ENCODE measurements around the gene PLK4.
"Not testable (repeated sequence)": the region's sequence is repeated elsewhere in the genome, so short reads cannot be mapped to it uniquely, and the experiment has no call there.

Gene PLK4

GRCh38 chr4:127930175-127930574 is 49.5 kb downstream of the PLK4 start:
- in situ Hi-C loops (cut with HindIII; ENCODE audit: low pct_unique_long_range_greater_than_20kb, low sequenced_read_pairs): no loop called here
- no peak for DNase-seq (ENCODE audit: low read depth in 1 of 2, low spot score in 1 of 2)
- TF ChIP-seq JUND (IDR thresholded peaks at IDR 0.05; ENCODE audit: low read depth): no peak

- in situ Hi-C loops (cut with HindIII; ENCODE audit: low pct_unique_long_range_greater_than_20kb, low sequenced_read_pairs); DNase-seq (ENCODE audit: low read depth in 1 of 2, low spot score in 1 of 2): not testable (repeated sequence)
Observed at GRCh38 chr4:127931836-127932235, 51.1 kb downstream of the PLK4 start.

GRCh38 chr4:127936974-127937373 is 56.3 kb downstream of the PLK4 start:
- DNase-seq (ENCODE audit: low read depth in 1 of 2, low spot score in 1 of 2): no peak
- no peak for TF ChIP-seq JUND (IDR thresholded peaks at IDR 0.05; ENCODE audit: low read depth)
- in situ Hi-C loops (cut with HindIII; ENCODE audit: low pct_unique_long_range_greater_than_20kb, low sequenced_read_pairs): no loop called here
